Thyroid gland (tissue), 4 donors: Measurements from ENCODE around the gene PREX1.

ENCODE experiments used
- CTCF ChIP-seq, 6 experiments: fragments of 200-600 bp in 3 of 6; fragments of 450-650 bp in 3 of 6; sonication (generic) in 3 of 6; IDR thresholded peaks; one replicate each; pipeline ENCODE4 v1.5.1; 2016 to 2019; ENCODE audit warnings: antibody characterized with exemption in 6 of 6, mild to moderate bottlenecking in 2 of 6, inconsistent platforms in 1 of 6, moderate library complexity in 1 of 6
- POLR2A ChIP-seq, 2 donors: fragments of 450-650 bp; IDR thresholded peaks; one replicate each; pipeline ENCODE4 v1.6.1; 2017; ENCODE audit warnings: antibody characterized with exemption in 2 of 2, mild to moderate bottlenecking in 2 of 2, moderate library complexity in 1 of 2

GRCh38 chr20:48645666-48646065 is 182.1 kb downstream of the PREX1 start:
- TF ChIP-seq CTCF (IDR thresholded peaks at IDR 0.05) (no peak), POLR2A (IDR thresholded peaks at IDR 0.05) (no peak)
